HG03354 (cell line): ENCODE results near the gene PAK6.

Experiments used
- ATAC-seq: cut with Tn5 transposase; IDR thresholded peaks from one replicate; pipeline ENCODE4 v1.9.1; 2021; ENCODE audit warnings: mild to moderate bottlenecking; ENCODE audit not compliant: unreplicated experiment, poor library complexity, severe bottlenecking

Gene PAK6

GRCh38 chr15:40322531-40323238, 83.8 kb downstream of the PAK6 start:
- no peak for ATAC-seq

DNA sequence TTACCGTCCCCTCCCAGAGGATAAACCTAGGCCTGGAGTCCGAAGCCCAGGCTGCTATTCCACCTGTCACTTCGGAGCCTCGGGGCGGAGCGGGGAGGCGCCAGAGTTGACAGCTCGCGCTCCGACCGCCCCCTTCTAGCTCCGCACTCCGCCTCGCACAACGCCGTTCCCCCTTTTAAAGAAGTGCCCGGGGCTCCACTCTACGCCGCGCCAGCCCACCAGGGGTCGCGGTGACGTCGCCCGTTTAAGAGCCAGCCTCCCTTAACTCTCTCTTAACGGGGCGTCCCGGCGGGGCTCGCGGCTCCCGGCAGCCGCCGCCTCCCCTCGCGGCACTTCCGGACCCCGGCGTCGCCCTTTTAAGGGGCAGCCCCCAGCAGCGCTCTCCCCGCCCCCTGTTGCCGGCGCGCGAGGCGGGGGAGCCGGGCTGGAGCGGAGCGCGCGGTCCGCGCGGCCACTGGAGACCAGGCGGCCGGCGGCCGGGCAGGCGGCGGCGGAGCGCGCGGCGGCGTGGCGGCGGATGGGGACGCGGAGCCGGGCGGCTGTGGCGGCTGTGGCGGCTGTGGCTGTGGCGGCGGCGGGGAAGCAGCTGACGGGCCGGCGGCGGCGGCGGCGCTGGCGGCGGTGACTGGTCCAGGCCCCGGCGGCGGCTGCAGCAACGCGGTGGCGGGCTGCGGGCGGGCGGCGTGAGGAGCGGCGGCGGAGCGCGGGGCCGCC, 84.5 kb downstream of the PAK6 start, which contains the start of gene INAFM2:
Gene INAFM2 (plus strand): TSS at position 454 of the 714 bp plus-strand sequence. CDS start 364 bp downstream, outside the sequence.
- ATAC-seq = peak; percentile 88

DNA sequence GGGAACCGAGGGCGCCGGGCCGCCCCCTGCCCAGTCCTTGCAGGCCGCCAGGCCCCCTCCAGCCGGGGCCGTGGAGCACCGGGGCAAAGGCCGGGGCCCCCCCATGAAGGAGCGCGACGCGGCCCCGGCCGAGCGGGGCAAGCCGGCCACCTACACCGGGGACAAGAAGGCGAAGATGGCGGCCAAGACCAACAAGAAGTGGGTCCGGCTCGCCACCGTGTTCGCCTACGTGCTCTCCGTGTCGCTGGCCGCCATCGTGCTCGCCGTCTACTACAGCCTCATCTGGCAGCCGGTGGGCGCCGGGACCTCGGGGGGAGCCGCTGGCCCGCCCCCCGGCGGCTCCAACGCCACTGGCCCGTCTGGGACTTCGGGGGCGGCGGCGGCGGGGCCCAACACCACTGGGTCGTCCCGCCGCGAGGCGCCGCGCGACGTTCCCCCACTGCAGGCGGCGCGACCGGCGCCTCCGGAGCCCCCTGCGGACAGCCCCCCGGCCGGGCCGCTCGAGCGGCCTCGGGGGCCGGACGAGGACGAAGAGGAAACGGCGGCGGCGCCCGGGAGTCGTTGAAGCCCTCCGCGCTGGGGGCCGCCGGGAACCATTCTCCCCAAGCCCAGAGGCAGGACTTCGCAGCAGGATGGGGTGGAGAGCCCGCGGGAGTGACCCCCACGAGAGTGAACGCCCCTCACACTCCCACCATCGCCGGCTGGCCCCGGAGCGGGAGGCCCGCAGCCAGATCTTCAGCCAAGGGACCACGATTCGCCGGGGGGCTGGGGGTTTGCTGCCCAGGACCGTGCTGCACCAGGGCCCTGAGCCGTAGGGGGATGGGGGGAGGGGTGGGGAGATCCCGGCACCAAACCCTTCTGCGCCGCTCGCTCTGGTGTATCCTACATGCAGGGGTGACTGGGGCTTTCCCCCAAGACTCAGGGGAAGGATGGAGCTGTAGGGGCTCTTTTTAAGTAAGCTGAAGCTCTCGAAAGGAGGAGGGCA, 85.4 kb downstream of the PAK6 start:
- peak; percentile 5 for ATAC-seq

- ATAC-seq = no peak
Observed at GRCh38 chr15:40325188-40325587, 86.3 kb downstream of the PAK6 start.

DNA sequence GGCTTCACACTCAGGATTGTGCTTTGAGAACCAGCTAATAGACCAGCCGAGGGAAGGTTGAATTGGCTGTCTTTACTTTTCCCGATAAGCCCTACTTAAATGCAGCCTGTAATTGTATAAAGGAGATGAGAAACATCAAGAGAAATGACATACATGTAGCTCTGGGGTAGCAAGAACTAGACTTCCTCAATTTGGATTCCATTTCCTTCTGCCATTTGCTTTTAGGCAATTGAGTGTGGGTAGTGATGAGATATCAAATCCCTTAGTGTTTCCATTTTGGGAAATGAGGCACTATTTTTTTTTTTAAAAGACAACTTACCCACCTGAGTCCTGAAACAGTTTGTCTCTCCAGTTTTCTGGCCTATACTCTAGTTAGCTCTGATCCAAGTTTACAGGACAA, 86.8 kb downstream of the PAK6 start:
- ATAC-seq = no peak
